Osteocyte (in vitro differentiated cells): ENCODE results near the gene OR2A12. TPM values are rescaled to one million over a fixed set of nuclear protein-coding genes. Genes with fewer than 3 reads are reported as not detected.
"Not testable (repeated sequence)": the region's sequence is repeated elsewhere in the genome, so short reads cannot be mapped to it uniquely, and the experiment has no call there.

Experiments
- DNase-seq: peaks from one replicate; pipeline ENCODE4 v3.0.0; 2021; ENCODE audit warnings: mixed read lengths; ENCODE audit not compliant: unreplicated experiment; ENCODE audit errors: extremely low spot score
- H3K27ac Mint-ChIP-seq: one replicate; pipeline ENCODE4 v1.8.0; 2021; ENCODE audit warnings: mild to moderate bottlenecking, mixed read lengths; ENCODE audit not compliant: unreplicated experiment
- H3K27me3 Mint-ChIP-seq: one replicate; pipeline ENCODE4 v1.8.0; 2021; ENCODE audit warnings: mixed read lengths; ENCODE audit not compliant: unreplicated experiment
- H3K36me3 Mint-ChIP-seq: one replicate; pipeline ENCODE4 v1.8.0; 2021; ENCODE audit warnings: mixed read lengths; ENCODE audit not compliant: unreplicated experiment
- H3K4me1 Mint-ChIP-seq: one replicate; pipeline ENCODE4 v1.8.0; 2021; ENCODE audit warnings: mixed read lengths; ENCODE audit not compliant: unreplicated experiment
- H3K4me3 Mint-ChIP-seq: one replicate; pipeline ENCODE4 v1.8.0; 2021; ENCODE audit warnings: mild to moderate bottlenecking, moderate library complexity, mixed read lengths; ENCODE audit not compliant: unreplicated experiment
- H3K9me3 Mint-ChIP-seq: one replicate; pipeline ENCODE4 v1.8.0; 2021; ENCODE audit warnings: mixed read lengths; ENCODE audit not compliant: unreplicated experiment
- CTCF ChIP-seq: fragments of 200-600 bp; sonication (generic); IDR thresholded peaks from 2 replicates; pipeline ENCODE4 v1.5.0; 2021; ENCODE audit warnings: antibody characterized with exemption, mild to moderate bottlenecking, moderate library complexity
- total RNA-seq: library from RNA; stranded (reverse); gene quantifications from 2 replicates; pipeline ENCODE4 v1.2.1, GENCODE V29; 2021

Gene OR2A12
- total RNA-seq, 1 donor from 2014 or later = not detected

GRCh38 chr7:144049491-144049890 is 36.6 kb upstream of the OR2A12 start:
- H3K9me3 Mint-ChIP-seq = no peaks in the 10 kb centered on the region
- no peak overlapping the region for H3K4me3 Mint-ChIP-seq
- no peak for TF ChIP-seq CTCF
- no peaks in the 10 kb centered on the region for H3K36me3 Mint-ChIP-seq
- DNase-seq = no peak
- H3K27me3 Mint-ChIP-seq = peaks cover 29% of the 10 kb centered on the region
- no peaks in the 10 kb centered on the region for H3K4me1 Mint-ChIP-seq
- H3K27ac Mint-ChIP-seq = no peak overlapping the region

GRCh38 chr7:144050093-144050492 is 36.0 kb upstream of the OR2A12 start:
- H3K27ac Mint-ChIP-seq = no peak overlapping the region
- no peaks in the 10 kb centered on the region for H3K4me1 Mint-ChIP-seq

GRCh38 chr7:144050884-144051283 is 35.2 kb upstream of the OR2A12 start:
- H3K4me1 Mint-ChIP-seq, H3K4me3 Mint-ChIP-seq, H3K36me3 Mint-ChIP-seq, H3K27ac Mint-ChIP-seq, DNase-seq, H3K9me3 Mint-ChIP-seq: not testable (repeated sequence)
- H3K27me3 Mint-ChIP-seq = peaks cover 28% of the 10 kb centered on the region

More at GRCh38 chr7:144050093-144050492, 36.0 kb upstream of the OR2A12 start:
- DNase-seq = no peak
- Mint-ChIP-seq H3K9me3 (no peaks in the 10 kb centered on the region), H3K4me3 (no peak overlapping the region), H3K27me3 (peaks cover 31% of the 10 kb centered on the region), H3K36me3 (no peaks in the 10 kb centered on the region)
- TF ChIP-seq CTCF = no peak

GRCh38 chr7:144057954-144058353 is 28.1 kb upstream of the OR2A12 start:
- Mint-ChIP-seq H3K9me3 (no peaks in the 10 kb centered on the region), H3K36me3 (no peaks in the 10 kb centered on the region), H3K27ac (no peak overlapping the region), H3K4me3 (no peak overlapping the region), H3K4me1 (no peaks in the 10 kb centered on the region), H3K27me3 (peaks cover 4% of the 10 kb centered on the region)
- no peak for DNase-seq
- no peak for TF ChIP-seq CTCF

- TF ChIP-seq CTCF = no peak
- Mint-ChIP-seq H3K36me3 (no peaks in the 10 kb centered on the region), H3K9me3 (no peaks in the 10 kb centered on the region), H3K4me3 (no peak overlapping the region), H3K27me3 (peaks cover 24% of the 10 kb centered on the region), H3K27ac (no peak overlapping the region), H3K4me1 (no peaks in the 10 kb centered on the region)
- DNase-seq = no peak
These were observed 22.4 kb upstream of the OR2A12 start for GRCh38 chr7:144063710-144064109.

GRCh38 chr7:144069511-144069910 is 16.6 kb upstream of the OR2A12 start, which contains the start of gene OR2A25:
Gene OR2A25, plus strand, starts transcription at chr7:144069811. Its CDS starts 4,409 bp downstream, at chr7:144074220.
- Mint-ChIP-seq H3K4me1 (no peaks in the 10 kb centered on the region), H3K9me3 (no peaks in the 10 kb centered on the region), H3K36me3 (no peaks in the 10 kb centered on the region), H3K4me3 (no peak within 1 kb of the TSS), H3K27me3 (peaks cover 29% of the 10 kb centered on the region), H3K27ac (no peak within 1 kb of the TSS)
- no peak for TF ChIP-seq CTCF
- DNase-seq = no peak
